GM19438 (cell line): ENCODE results near the gene CADM1.

Source experiments
- ATAC-seq: cut with Tn5 transposase; IDR thresholded peaks from one replicate; pipeline ENCODE4 v1.9.1; 2021; ENCODE audit warnings: low read depth; ENCODE audit not compliant: unreplicated experiment

CADM1 gene

DNA sequence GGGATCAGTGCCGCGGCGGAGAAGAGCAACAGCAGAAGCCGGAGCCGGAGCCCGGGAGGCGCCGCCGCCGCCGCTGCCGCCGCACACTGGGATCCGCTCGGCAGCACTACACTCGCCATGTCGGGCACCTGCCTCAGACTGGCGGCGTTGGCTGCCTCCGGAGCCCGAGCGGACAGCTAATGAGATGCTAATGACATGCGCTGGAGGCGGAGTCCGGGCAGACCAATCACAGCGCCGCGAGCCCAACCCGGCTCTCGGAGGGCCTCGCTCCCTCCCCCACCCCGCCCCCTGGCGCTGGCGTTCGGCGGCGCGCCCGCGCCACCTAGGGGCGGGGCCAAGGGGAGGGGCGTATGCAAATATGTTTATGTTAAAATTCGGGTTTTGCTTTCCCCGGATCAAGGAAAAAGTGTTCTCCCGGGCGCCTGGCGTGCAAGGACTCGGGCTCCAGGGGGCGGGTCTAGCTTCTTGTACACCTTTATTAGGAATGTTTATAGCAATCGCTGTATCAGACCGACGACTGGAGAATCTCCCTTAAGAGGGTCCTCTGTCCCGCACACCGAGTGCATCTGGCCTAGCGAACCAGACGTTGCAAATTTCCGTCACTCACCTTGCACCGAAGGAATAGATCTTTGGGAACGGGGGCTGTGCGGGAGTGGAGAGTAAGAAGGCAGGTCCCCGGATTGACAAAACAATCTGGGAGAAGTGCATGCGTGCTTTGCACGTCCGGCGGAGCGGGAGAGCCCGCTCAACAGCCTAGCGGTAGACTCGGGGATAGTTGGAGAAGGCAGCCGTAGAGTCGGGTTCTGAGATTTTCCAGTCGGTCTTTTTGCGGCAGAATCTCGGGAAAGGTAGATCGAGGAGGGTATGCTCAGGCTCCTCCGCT is at the start of gene CADM1:
CADM1 (minus strand) TSS at position 140 of the 883 bp plus-strand sequence.
- ATAC-seq: peak; percentile 75

- no peak for ATAC-seq
Observed at GRCh38 chr11:115552773-115553438, 48.7 kb upstream of the CADM1 start.

GRCh38 chr11:115552151-115552772 is 48.0 kb upstream of the CADM1 start:
- ATAC-seq: no peak

DNA sequence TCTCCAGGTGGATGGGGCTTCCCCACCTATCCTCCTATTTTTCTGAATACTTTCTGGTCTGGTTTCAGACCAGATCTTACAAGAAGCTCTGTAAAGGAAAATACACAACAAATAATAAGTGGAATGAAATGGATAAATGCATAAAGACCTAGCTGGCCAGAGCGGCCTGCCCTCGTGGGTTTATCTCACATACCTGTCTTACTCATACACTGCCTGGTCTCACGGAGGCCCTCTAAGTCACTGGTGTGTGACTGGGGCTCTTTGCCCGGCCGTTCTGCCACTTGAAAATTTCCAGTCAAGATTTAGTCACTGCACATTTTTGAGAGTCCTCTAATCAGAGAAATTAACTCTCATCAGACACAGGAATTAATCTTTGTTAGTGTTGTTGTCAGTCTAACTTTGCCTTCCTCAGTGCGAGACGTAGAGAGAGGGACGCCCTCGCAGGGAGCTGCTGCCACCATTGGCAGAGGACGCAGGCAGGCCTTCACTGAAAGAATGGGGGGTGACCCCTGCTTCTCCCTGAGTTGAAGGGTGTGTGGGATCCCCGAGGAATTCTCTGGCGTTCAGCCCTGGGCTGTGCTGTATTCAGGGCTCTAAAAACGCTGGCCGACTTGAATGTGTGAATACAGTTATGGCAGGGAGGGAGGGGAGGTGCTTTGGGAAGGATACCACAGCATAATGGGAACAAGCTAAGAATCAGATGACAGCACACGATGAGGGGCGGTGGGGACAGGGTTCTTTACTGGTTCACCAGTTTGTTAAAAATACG is 46.3 kb upstream of the CADM1 start:
- no peak for ATAC-seq

DNA sequence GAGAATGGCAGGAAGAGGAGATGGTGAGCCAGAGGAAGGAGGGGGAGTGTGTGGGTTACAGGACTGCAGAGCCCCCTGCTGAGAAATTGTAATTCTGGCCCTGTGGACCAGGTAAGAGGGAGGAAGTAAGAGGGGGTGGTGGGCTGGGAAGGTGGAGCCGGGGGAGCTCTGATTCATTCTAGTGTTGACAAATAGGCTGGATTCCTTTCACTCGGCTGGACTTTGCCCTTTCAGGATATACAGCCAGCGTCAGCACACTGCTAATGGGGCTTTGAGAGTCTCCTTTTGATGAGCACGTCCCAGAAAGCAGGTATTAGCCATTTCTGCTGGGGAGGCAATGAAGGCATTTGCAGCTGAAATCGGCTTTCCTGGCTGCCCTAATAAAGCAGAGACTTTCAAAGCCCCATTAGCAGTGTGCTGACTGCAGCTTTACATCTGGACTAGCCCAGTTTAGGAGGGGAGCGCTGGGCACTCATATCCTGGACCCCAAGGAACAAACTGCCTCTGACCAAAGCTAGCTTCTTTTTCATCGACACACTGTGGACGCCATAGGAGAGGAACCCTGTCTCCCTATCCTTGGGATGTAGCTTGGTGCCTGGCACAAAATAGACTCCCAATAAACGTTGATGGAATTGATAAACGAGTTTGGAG is 44.8 kb upstream of the CADM1 start:
- no peak for ATAC-seq

GRCh38 chr11:115545581-115546210 is 41.5 kb upstream of the CADM1 start:
- no peak for ATAC-seq

DNA sequence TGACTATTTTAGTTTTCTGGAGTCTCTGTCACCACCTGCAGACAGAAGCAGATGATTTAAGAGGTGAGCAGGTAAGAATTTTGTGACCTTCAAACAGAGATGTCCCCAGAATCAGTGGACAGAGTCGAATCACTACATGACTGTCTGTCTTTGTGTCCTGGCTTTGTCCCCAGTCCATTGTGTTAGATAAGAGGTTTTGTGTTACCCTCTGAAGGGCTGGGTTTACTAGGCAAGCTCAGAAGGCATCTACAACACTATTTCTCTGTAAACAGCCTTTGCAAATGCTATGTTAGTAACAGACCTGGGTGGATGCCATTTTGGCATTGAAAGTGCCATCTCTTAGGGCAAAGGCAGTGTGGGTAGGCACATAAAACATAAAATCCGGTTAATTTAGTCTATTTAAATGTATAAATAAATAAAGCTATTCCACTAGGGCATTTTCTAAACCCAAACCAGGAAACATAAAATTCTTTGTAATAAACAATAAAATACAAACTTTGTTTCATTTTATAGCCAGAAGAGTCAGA is 40.3 kb upstream of the CADM1 start:
- ATAC-seq: no peak

GRCh38 chr11:115541518-115541917 is 37.3 kb upstream of the CADM1 start:
- no peak for ATAC-seq

GRCh38 chr11:115539844-115540243 is 35.6 kb upstream of the CADM1 start:
- ATAC-seq: no peak

GRCh38 chr11:115535781-115536180 is 31.6 kb upstream of the CADM1 start:
- ATAC-seq: no peak

- ATAC-seq: no peak
Observed at GRCh38 chr11:115530752-115531151, 26.5 kb upstream of the CADM1 start.

DNA sequence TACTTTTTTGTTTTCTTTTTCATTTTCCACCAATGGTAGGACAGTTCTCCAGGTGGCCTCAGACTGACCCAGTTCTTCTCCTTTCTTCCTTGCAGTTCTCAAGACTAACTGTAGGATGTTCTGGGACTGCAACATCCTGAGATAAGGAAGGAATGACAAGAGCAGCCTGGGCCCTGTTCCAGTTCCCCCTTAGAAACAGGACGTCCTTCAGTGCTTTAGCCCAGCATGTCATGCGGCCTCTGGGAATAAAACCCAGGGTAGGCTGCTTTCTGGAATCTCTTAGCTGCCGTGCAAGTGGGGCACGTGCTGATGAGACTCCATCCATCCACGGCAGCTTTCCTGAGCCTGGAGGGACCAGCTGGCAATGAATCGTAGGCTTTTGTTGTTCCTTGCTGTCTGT is 24.0 kb upstream of the CADM1 start:
- no peak for ATAC-seq

- no peak for ATAC-seq
Observed at GRCh38 chr11:115527534-115528125, 23.4 kb upstream of the CADM1 start.

- no peak for ATAC-seq
Observed at GRCh38 chr11:115525531-115526006, 21.4 kb upstream of the CADM1 start.

GRCh38 chr11:115524572-115524971 is 20.4 kb upstream of the CADM1 start:
- ATAC-seq: no peak

GRCh38 chr11:115523727-115524399 is 19.6 kb upstream of the CADM1 start:
- ATAC-seq: no peak

DNA sequence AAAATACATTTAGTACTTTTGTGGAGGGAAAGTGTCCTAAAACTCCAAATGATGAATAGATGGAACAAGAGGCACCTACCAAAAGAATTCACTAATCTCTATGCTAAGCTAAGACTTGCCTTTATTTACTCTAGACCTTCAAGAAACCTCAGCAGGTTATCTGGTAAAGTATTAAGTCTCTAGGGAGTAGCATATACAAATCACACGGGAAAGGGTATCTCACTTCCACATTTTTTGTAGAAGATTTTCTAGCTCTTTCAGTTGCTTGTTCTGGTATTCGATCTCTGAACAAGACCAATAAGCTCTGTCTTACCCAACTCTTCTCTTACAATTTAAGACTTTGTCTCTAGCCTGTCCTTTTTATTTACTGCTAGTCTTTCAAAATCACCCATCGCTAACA is 18.1 kb upstream of the CADM1 start:
- ATAC-seq: peak; percentile 84

GRCh38 chr11:115521825-115522224 is 17.6 kb upstream of the CADM1 start:
- ATAC-seq: no peak
